Breast epithelium (tissue), 4 donors: ENCODE results near the gene NEGR1. TPM values are rescaled to one million over a fixed set of nuclear protein-coding genes. Genes with fewer than 3 reads are reported as not detected.

ENCODE experiments used
- DNase-seq, 2 donors: peaks; one replicate each; pipeline ENCODE4 v3.0.0-alpha.2; 2019; ENCODE audit warnings: low spot score in 2 of 2
- H3K27ac ChIP-seq, 2 donors: fragments of 200-600 bp; sonication (generic) in 1 of 2; one replicate each; pipeline ENCODE4 v1.5.1; 2016 to 2019; ENCODE audit warnings: mild to moderate bottlenecking in 1 of 2
- H3K27me3 ChIP-seq, 2 donors: fragments of 200-600 bp; sonication (generic) in 1 of 2; one replicate each; pipeline versions ENCODE4 v1.5.1 to v1.6.0; 2017 to 2019; ENCODE audit warnings: control low read depth in 1 of 2, mild to moderate bottlenecking in 1 of 2
- H3K36me3 ChIP-seq: fragments of 200-600 bp; one replicate; pipeline ENCODE4 v1.5.1; 2019
- H3K4me1 ChIP-seq, 2 donors: fragments of 200-600 bp; sonication (generic); one replicate each; pipeline ENCODE4 v1.5.1; 2016 to 2019; ENCODE audit warnings: control low read depth in 1 of 2
- H3K4me3 ChIP-seq, 3 donors: fragments of 200-600 bp; sonication (generic); 1 replicate in 2 of 3; 2 replicates in 1 of 3; pipeline ENCODE4 v1.5.1; 2016 to 2019; ENCODE audit warnings: mild to moderate bottlenecking in 3 of 3, moderate library complexity in 2 of 3
- H3K9me3 ChIP-seq, 2 donors: fragments of 200-600 bp; sonication (generic) in 1 of 2; one replicate each; pipeline ENCODE4 v1.5.1; 2016 to 2019; ENCODE audit warnings: control low read depth in 1 of 2
- POLR2A ChIP-seq: fragments of 450-650 bp; IDR thresholded peaks from one replicate; pipeline ENCODE4 v1.6.1; 2016; ENCODE audit warnings: antibody characterized with exemption, mild to moderate bottlenecking, moderate library complexity
- POLR2AphosphoS5 ChIP-seq, 3 donors: sonication (generic); formaldehyde crosslinking; IDR thresholded peaks; one replicate each; pipeline ENCODE4 v1.6.1; 2017; ENCODE audit warnings: antibody characterized with exemption in 3 of 3
- intact Hi-C: fragments of 100-400 bp; cut with DNase I; formaldehyde crosslinking; loops from one replicate; pipeline ENCODE4 v1.15.1; 2023; ENCODE audit warnings: low total_unique reads
- total RNA-seq, 3 donors: library from RNA; depleted of rRNA; stranded (reverse); fragments of >200 nt; gene quantifications; one replicate each; pipeline ENCODE4 v1.1.0, GENCODE V29; 2016
- TF ChIP-seq, protein P1 (sequence below), 3 donors: fragments of 450-650 bp; IDR thresholded peaks; one replicate each; pipeline ENCODE4 v1.5.1; 2016 to 2017; ENCODE audit warnings: antibody characterized with exemption in 3 of 3, mild to moderate bottlenecking in 3 of 3, moderate library complexity in 3 of 3

Gene NEGR1
- total RNA-seq, 3 donors from 2014 or later, result 5.6 to 33.3 (median 7.9) TPM

GRCh38 chr1:71647513-71648300 is 634.6 kb downstream of the NEGR1 start:
- Histone ChIP-seq H3K4me1 (no peaks in the 10 kb centered on the region), H3K27ac (no peak overlapping the region), H3K27me3 (no peaks in the 10 kb centered on the region), H3K9me3 (no peaks in the 10 kb centered on the region), H3K36me3 (no peaks in the 10 kb centered on the region), H3K4me3 (no peak overlapping the region)
- DNase-seq, result no peak
- TF ChIP-seq, protein P1, sequence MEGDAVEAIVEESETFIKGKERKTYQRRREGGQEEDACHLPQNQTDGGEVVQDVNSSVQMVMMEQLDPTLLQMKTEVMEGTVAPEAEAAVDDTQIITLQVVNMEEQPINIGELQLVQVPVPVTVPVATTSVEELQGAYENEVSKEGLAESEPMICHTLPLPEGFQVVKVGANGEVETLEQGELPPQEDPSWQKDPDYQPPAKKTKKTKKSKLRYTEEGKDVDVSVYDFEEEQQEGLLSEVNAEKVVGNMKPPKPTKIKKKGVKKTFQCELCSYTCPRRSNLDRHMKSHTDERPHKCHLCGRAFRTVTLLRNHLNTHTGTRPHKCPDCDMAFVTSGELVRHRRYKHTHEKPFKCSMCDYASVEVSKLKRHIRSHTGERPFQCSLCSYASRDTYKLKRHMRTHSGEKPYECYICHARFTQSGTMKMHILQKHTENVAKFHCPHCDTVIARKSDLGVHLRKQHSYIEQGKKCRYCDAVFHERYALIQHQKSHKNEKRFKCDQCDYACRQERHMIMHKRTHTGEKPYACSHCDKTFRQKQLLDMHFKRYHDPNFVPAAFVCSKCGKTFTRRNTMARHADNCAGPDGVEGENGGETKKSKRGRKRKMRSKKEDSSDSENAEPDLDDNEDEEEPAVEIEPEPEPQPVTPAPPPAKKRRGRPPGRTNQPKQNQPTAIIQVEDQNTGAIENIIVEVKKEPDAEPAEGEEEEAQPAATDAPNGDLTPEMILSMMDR (IDR thresholded peaks at IDR 0.05), result no peak
- TF ChIP-seq POLR2A (no peak), POLR2AphosphoS5 (IDR thresholded peaks at IDR 0.05) (no peak)
- intact Hi-C loops, result no loop called here

DNA sequence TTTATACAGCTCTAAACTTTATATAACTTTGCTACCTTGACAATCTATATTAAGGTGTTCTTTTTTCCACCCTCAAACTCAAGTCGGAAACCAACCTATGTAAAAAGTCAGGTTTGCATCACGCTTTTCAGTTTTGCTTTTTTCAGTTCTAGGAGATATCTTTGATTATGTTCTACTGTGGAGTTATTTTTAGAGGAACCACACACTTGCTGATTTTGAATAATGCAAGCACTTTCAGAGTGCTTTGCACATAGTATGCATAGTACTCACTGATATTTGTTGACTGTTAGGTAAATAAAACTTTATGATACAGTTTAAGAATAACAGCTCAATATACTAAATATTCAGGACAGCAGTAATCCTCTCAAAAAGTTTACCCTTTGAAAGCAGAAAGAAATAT is 637.3 kb downstream of the NEGR1 start:
- H3K36me3 ChIP-seq, result no peaks in the 10 kb centered on the region
- TF ChIP-seq POLR2A, result no peak
- TF ChIP-seq, protein P1 (IDR thresholded peaks at IDR 0.05), result no peak
- TF ChIP-seq POLR2AphosphoS5 (IDR thresholded peaks at IDR 0.05), result no peak
- H3K27ac ChIP-seq, result no peak overlapping the region
- H3K4me3 ChIP-seq, result no peak overlapping the region
- intact Hi-C loops, result no loop called here
- H3K4me1 ChIP-seq, result no peaks in the 10 kb centered on the region
- H3K27me3 ChIP-seq, result no peaks in the 10 kb centered on the region
- no peaks in the 10 kb centered on the region for H3K9me3 ChIP-seq
- no peak for DNase-seq

DNA sequence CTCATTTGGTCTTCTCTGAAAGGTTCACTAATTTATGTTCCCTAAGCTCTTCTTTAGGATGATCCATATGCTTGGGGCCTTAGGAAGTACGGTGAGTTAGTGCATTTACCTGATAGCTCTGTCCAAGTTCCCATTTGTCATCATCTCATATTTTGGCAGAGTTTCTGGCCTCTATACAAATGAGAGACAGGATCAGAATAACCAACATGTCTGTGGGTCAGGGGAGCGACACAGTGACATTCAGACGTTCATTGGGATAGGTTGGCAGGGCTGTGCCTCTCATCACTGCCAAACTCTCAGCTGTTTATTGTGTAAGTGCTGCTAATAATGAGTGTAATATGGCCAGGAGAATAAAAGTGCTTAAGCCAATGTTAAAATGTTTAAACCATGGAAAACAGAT is 640.4 kb downstream of the NEGR1 start:
- Histone ChIP-seq H3K9me3 (no peaks in the 10 kb centered on the region), H3K27me3 (no peaks in the 10 kb centered on the region), H3K27ac (no peak overlapping the region), H3K36me3 (no peaks in the 10 kb centered on the region), H3K4me3 (no peak overlapping the region), H3K4me1 (no peaks in the 10 kb centered on the region)
- intact Hi-C loops, result no loop called here
- DNase-seq, result no peak
- no peak for TF ChIP-seq POLR2A
- TF ChIP-seq, protein P1 (IDR thresholded peaks at IDR 0.05), result no peak
- no peak for TF ChIP-seq POLR2AphosphoS5 (IDR thresholded peaks at IDR 0.05)

GRCh38 chr1:71640998-71641397 is 641.3 kb downstream of the NEGR1 start:
- no peak for DNase-seq
- Histone ChIP-seq H3K27ac (no peak overlapping the region), H3K27me3 (no peaks in the 10 kb centered on the region), H3K4me1 (no peaks in the 10 kb centered on the region), H3K36me3 (no peaks in the 10 kb centered on the region), H3K4me3 (no peak overlapping the region), H3K9me3 (no peaks in the 10 kb centered on the region)
- intact Hi-C loops, result no loop called here
- TF ChIP-seq POLR2AphosphoS5 (IDR thresholded peaks at IDR 0.05), result no peak
- no peak for TF ChIP-seq POLR2A
- TF ChIP-seq, protein P1 (IDR thresholded peaks at IDR 0.05), result no peak

DNA sequence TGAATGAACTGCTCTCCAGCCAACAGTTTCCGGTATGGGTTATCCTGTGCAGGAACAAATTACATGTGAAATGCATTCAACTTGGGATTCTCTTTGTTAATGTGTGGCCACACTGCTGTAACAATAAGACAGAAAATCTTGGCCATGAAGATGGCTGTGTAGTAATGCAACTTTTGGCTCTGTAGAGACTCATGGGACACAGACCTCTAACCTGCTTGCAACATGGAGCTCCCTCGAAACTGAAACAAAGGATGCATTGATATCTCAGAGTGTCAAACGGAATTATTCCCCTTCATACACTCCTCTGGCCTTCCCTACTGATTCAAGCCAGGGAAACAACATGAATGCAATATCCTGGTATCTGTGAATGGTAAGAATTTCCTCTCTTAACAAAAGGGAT is 642.2 kb downstream of the NEGR1 start:
- H3K36me3 ChIP-seq, result no peaks in the 10 kb centered on the region
- DNase-seq, result no peak
- H3K27ac ChIP-seq, result no peak overlapping the region
- no peaks in the 10 kb centered on the region for H3K4me1 ChIP-seq
- H3K4me3 ChIP-seq, result no peak overlapping the region
- intact Hi-C loops, result no loop called here
- H3K27me3 ChIP-seq, result no peaks in the 10 kb centered on the region
- H3K9me3 ChIP-seq, result no peaks in the 10 kb centered on the region
- TF ChIP-seq POLR2A (no peak), POLR2AphosphoS5 (IDR thresholded peaks at IDR 0.05) (no peak)
- TF ChIP-seq, protein P1 (IDR thresholded peaks at IDR 0.05), result no peak
